ENCODE results near the gene CCDC201.
"Not testable (repeated sequence)": the region's sequence is repeated elsewhere in the genome, so short reads cannot be mapped to it uniquely, and the experiment has no call there.

CCDC201 gene

GRCh38 chr7:45872116-45873034 is 507 bp downstream of the CCDC201 start:
- DNase-seq: no peak

DNA sequence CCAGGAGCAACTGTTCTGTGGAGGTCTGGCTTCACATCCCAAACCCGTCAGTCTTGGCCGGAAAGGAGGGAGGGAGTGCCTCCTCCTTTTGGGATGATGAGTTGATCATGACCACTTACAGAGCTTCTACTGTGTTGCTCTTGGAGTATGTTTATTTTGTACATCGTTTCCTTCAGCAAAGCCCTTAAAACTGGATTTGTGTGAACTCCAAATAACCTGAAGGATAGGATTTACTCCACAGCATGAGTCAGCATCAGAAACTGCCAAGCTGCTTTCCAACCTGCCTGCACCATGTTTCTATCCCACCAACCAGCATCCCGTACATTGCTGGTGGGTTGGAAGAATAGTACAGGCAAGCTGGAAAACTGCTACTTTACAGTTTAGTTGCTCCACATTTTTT is 3.5 kb downstream of the CCDC201 start:
- no peak for DNase-seq

DNA sequence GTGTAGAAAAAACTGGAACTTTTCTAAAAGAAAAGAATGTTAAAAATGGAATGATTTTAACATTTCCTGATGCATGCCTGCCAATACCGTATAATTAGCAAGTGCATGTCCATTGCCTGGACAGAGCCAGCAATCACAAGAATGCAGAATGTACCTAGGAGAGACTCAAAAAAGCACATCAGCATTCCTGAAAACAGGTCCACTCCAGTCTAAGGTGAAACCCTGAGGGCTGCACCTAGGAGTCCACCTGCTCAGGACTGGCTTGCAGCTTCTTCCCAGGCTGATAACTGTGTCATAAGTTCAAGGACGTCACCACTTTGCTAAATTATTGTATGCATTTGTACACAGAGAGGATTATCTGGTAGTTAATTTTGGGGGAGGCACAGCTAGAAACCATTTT is 5.4 kb downstream of the CCDC201 start:
- no peak for DNase-seq

DNA sequence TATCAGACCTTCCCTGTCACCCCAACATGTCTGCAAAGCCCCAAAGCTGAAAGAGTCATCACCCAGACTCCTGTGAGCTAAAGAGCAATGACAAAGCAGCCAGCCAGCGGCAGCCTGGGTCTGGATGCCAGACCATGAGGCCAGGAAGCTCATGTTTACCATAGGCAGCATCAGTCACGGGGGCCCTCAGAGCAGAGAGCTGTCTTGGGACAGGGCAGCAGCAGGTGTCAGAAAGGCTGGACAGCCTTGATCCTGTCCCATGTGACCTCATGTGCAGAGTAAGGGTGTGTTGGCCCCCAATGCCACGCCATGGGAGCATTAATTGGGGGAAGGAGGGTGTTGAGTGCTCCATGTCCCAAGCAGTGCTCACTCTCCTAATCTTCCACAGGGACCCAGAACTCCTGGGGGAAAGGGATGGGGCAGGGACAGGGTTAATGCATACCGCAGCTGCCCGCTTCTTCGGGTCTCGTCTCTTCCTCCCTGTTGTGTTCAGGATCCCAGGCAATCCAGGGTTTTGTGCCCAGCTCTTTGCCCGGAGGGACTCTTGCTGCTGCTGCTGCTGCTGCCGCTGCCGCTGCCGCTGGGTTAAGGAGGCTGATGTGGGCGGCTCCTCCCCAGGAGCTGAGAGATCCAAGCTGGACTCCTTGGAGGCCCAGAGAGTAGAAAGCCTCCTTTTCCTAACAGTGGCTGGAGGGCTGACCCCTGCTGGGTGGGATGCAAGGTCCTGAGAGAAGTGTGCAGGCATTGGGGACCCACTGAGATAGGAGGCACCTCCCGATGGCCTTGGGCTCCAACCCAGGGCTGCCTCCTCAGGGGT is 7.1 kb downstream of the CCDC201 start:
- DNase-seq: no peak

GRCh38 chr7:45863715-45864114 is 9.2 kb downstream of the CCDC201 start:
- DNase-seq: no peak

GRCh38 chr7:45856888-45857287 is 16.0 kb downstream of the CCDC201 start:
- DNase-seq: not testable (repeated sequence)

DNA sequence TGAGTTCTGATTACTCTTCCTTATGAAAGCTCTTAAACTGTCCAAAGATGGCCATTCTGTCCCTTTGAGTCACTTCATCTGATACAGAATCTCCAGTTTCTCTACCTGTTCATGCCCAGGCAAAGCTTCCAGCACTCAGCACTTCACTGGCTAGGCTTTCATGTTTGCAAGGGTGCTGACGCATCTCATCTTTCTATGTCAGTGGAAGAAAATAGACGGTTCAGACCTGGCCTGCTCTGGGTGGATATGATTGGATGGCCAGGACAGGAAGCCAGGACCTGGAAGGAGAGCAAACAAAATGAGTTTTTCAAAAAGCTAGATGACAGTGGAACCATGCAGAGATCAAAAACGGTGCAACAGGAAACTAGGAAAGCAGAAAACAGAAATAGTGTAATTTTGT is 17.2 kb downstream of the CCDC201 start:
- DNase-seq: not testable (repeated sequence)

GRCh38 chr7:45853491-45853890 is 19.4 kb downstream of the CCDC201 start:
- DNase-seq: not testable (repeated sequence)

DNA sequence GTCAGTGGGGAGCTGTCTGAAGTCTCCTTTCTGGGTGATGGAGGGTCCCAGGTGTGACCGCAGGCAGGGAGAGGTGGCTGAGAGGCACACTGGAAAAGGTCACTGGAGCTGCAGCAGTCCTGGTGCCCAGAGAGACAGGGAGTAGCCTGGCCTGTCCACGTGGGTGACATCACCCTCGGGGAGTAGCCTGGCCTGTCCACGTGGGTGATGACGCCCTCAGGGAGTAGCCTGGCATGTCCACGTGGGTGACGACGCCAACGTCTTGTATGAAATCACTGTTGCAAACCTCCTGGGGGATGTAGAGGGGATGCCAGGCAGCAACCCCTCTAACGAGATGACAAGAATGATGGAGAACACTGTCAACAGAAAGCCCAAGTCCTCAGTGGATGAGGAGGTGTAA is 19.9 kb downstream of the CCDC201 start:
- not testable (repeated sequence) for DNase-seq

- DNase-seq: not testable (repeated sequence)
These were observed 24.1 kb downstream of the CCDC201 start for GRCh38 chr7:45848734-45849133.

GRCh38 chr7:45846536-45846935 is 26.3 kb downstream of the CCDC201 start:
- not testable (repeated sequence) for DNase-seq

GRCh38 chr7:45841926-45842717 is 30.8 kb downstream of the CCDC201 start:
- peak; percentile 24 for DNase-seq

- DNase-seq: not testable (repeated sequence)
These were observed 34.0 kb downstream of the CCDC201 start for GRCh38 chr7:45838852-45839251.

DNA sequence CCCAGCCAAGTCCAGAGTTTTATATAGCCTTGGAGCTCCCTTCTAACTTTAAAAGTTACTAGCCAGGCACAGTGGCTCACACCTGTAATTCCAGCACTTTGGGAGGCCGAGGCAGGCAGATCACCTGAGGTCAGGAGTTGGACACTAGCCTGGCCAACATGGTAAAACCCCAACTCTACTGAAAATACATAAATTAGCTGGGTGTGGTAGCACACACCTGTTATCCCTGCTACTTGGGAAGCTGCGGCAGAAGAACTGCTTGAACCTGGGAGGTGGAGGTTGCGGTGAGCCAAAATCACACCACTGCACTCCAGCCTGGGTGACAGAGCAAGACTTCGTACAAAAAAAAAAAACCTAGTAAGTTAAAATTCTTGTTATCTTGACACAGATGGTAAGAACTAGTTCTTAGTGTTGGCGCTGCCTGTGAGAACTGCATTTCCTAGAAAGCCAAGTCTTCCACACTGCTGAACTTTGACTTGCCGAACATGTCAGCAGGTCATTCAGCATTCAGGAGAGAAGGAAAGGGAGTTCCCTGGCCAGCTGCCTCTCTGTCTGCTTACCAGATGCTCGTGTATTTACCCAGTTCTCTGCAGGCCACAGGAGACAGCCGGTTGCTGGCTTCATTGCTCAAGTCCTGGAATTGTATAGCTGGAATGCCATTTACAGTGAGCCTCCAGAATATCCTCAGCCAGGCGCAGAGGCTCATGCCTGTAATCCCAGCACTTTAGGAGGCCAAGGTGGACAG is 40.3 kb downstream of the CCDC201 start:
- not testable (repeated sequence) for DNase-seq

DNA sequence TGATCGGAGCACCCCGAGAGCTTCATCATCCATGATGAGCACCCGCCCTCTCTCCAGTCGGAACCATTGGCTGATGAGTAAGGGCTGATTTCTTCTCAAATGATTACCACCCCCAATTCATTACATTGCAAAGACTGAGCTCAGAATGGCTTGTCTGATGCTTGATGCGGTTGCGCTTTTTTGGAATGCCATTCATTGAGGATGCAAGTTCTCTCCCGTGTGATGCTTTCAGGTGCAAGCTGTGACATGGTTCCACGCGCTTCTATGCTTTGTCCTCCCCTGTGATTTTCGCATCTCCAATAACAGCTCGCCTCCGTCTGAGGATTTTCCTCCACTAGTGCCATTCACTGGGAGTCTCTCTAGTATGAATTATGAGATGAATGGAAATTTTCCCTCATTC is 43.0 kb downstream of the CCDC201 start:
- not testable (repeated sequence) for DNase-seq

GRCh38 chr7:45827731-45828130 is 45.2 kb downstream of the CCDC201 start:
- not testable (repeated sequence) for DNase-seq

- not testable (repeated sequence) for DNase-seq
These were observed 46.3 kb downstream of the CCDC201 start for GRCh38 chr7:45826550-45826949.

DNA sequence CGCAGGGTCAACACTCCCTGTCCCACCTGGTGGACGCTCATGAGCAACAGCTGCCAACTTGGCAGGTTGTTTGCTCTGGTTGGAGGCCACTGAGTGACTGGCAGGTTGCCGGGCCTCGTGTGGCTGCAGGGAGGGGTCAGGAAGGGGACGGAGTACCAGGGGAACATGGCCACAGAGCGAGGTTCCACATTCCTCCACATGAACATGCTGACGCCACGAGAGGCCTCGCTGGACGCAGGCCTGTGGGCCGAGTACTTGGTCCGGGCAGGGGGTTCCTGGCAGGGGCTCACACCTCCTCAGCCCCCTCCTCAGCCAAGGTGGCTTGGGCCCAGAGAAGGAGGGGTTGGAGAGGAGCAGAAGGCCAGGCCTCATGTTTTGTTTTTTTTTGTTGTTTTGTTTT is 54.1 kb downstream of the CCDC201 start:
- DNase-seq: not testable (repeated sequence)

DNA sequence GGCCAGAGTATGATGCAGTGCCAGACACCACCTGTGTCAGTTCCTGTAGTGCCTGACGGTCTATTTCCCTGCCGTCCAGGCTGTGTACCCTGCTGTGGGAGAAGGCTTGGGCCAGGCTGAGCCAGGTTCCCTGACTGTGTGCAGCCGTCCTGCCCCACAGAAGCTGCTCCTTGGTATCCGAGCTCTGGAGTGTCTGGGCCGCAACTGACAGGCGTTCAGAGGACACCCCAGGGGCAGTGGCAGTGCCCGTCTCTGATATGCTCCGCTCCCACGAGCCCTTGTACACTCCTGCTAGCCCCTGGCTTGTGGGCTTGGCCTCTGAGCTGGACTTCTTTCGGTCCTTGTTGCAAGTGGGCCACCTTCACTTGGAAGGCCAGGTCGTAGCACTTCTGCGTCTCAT is 55.0 kb downstream of the CCDC201 start:
- not testable (repeated sequence) for DNase-seq

GRCh38 chr7:45817016-45817415 is 55.9 kb downstream of the CCDC201 start:
- DNase-seq: not testable (repeated sequence)

DNA sequence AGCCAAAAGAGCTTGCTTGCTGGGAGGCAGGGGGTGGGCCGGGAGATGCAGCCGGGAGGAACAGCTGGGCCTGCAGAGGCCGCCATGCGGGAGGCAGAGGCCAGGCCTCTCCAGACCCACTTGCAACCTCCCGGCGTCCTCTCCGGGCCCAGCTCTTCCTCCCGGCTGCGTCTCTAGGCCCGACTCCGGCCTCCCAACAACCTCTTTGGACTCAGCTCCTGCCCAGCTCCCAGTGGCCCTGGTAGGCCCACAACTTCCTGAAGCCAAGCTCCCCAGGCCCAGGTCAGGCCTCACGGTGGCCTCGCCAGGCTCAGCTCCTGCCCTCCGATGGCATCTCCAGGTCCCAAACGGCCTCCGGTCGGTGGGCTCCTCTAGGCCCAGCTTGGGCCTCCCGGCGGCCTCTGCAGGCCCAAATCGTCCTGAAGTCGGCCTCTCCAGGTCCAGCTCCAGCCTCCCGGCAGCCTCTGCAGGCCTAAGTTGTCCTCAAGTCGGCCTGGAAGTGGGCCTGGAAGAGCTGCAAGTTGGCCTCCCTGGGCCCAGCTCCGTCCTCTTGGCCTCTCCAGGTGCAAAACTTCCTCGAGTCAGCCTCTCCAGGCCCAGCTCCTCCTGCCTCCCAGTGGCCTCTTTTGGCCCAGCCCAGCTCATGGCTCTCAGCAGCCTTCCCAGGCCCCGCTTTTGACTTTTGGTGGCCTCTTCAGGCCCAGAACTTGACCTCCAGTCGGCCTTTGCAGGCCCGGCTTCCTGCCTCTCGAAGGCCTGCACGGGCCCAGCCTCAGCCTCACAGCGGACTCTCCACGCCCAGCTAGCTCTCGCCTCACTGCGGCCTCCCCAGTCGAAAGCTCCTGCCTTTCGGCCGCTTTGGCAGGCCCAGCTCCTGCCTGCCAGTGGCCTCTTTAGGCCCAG is 58.4 kb downstream of the CCDC201 start:
- not testable (repeated sequence) for DNase-seq
